HT1080 (cell line): ENCODE data around the gene XPNPEP2. TPM values are rescaled to one million over a fixed set of nuclear protein-coding genes. Genes with fewer than 3 reads are reported as not detected.

ENCODE experiments used
- DNase-seq: peaks from one replicate; pipeline ENCODE4 v3.0.0-alpha.2; 2015; ENCODE audit warnings: low read depth
- total RNA-seq: library from RNA; depleted of rRNA; stranded (reverse); fragments of >200 nt; shearing (Covaris generic); gene quantifications from 2 replicates; pipeline ENCODE4 v1.2.3, GENCODE V29; 2014

The XPNPEP2 gene
- total RNA-seq, 1 experiment from 2014 or later, result not detected

DNA sequence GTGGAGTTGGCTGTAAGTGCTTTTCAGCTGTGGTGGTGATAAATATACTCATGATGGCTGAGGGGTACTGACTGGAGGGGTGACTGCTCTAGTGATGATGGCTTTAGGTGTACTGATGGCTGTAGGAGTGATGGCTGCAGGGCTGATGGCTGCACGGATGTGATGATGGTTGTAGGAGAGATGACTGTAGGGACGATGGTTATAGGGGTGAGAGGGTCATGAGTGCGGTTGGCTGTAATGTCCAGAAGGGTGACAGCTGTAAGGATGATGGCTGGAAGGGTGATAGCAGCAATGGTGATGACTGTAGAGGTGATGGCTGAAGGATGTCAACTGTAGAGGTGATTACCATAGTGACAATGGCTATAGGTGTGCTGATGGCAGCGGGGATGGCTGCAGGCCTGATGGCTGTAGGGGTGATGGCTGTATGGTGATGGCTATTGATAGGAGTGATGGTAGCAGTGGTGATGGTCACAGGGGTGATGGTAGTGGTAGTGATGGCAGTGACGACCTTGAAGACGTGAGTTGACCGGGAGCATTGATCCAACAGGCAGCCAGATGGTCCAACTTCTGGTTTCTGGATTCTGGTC, 40.4 kb downstream of the XPNPEP2 start:
- no peak for DNase-seq

DNA sequence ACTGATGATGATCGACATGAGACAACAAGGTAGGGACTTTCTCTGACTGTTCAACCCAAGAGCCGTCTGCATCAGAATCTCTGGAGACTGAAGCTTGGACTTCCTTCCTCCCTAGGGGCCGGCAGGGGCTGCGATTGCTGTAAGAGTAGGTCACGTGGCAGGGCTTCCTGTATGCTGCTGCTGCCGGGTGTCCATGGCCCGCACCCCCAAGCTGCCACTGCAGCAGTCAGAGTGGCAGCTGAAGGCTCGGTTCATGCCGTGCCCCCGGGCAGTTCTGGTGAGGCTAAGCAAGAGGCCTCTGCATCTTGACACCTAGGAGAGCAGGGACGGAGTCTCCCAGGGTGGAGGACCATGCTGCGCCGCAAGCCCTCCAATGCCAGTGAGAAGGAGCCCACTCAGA, 41.0 kb downstream of the XPNPEP2 start, which contains the start of gene SASH3:
Gene SASH3 (plus strand): TSS at position 203 of the 400 bp plus-strand sequence. CDS start 149 bp downstream, at position 352.
- DNase-seq, result no peak

DNA sequence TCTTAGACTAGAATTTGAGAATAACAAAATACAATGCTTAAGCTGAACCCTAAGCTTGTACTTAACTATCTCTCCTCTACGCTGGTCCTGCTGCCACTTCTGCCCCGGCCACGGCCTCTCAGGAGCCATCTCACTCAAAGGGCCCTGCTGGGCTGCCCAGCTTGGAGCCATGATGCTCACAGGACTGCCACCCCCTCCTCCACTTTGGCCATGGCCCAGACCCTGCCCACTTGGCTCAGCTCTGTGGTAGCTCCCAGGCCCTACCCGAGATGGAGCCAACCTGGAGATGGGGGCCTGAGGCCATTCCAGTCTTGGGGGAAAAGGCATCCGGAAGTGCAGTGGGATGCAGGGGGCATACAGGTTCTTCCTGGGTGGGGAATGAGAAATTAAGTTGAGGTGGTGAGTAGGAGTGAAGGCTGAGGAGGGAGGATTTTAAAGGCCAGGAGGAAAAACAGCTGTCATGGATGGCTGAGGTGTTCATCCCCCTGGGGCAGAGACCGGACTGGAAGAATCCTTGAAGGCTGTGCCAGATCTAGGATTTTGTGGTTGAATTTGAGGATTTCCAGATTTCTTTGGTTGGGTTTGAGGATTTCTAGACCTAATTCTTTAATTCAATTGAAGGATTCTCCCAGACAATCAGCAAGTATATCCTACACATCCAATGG, 41.8 kb downstream of the XPNPEP2 start:
- no peak for DNase-seq

DNA sequence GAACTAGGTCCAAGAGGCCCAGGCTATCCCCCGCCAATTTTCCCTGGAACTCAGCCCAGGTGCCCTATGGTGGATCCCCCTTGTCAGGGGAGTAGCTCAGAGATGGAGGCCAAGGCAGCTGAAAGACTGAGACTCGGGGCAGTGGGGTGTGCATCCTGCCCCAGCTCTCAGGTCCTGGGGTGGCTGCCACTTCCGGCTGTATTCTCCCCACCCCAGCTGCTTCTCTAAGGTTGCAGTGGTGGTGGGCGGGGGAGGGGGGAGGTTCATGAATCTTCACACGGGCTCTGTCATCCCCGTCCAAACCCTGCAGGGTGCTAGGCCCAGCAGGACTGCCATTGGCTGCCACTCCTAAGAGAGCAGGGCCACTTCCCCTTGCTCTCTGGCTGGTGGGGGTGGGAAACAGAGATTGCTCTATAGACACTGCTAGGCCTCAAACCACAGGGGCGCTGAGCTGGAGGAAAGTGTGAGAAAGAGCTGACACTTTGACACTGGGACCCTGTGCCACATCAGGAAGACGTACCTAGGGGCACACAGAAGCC, 42.4 kb downstream of the XPNPEP2 start:
- DNase-seq, result no peak

DNA sequence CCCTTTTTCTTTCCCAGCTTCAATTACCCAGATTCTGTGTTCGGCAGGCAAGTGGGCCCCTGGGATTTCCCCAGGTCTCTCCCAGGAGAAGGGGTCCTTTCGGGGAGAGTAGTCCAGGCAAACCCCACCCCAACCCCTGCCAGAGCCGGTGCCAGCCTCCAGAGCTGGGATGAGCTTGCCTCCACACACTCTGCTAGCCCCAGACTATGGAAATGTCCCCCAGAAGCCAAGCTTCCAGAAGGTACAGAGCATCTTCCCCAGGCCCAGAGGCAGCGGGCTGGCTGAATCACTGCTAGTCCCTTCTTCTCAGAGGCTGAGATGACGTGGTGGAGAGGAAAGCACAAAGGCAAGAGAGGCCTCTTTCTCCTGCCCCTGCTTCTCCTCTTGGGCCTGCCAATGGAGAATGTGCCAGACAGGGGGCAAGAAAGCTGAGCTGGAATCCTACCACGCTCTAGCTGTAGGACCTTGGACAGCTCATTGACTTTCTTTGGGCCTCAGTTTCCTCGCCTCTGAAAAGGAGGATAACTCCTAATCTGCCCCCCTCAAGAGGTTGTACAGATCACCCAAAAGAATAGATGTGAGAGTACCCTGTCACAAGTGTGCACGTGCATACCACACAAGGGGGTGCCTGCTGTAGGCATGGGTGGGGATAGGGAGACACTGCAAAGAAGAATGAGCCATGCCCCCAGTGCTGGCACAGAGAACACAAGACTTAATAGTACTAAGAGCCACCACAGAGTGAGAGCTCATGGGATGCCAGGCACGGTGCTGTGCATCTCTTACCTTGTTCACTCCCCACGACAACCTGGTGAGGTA, 43.1 kb downstream of the XPNPEP2 start:
- DNase-seq, result no peak

DNA sequence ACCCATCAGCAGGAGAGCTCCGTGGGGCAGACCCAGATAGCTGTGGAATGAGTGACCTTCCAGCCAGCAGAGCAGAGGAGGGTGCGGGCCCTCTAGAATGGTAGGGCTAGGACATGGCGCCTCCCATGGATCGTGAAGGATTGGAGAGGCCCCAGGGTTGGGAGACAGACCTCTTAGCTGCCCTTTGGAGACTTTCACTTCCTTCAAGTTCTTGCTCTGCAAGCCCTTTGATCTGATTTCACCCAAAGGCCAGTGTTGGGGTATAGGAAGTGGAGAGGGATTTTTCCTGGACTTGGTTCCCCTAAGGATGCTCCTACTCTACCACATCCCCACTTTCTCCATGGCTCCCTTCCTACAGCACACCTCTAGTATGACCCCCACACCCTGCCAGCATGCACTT, 43.9 kb downstream of the XPNPEP2 start:
- DNase-seq, result no peak

DNA sequence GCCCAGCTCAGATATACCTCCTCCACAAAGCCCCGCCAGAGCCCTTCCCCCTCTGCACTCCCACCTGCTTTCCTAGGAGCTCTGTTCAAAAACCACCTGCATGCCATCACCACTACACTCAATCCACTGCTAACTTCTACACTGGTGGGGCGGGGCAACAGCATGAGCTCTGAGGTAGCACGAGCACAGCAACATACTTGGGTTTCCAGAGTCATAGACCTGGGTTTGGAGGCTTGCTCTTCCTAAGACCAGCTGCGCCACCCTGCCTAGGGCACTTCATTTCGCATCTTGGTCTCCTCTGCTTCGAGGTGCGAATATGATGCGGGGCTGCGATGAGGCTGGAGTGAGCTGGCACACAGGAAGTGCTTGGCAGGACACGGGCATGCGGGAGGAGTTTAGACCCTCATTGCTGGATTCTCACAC, 44.5 kb downstream of the XPNPEP2 start:
- no peak for DNase-seq

DNA sequence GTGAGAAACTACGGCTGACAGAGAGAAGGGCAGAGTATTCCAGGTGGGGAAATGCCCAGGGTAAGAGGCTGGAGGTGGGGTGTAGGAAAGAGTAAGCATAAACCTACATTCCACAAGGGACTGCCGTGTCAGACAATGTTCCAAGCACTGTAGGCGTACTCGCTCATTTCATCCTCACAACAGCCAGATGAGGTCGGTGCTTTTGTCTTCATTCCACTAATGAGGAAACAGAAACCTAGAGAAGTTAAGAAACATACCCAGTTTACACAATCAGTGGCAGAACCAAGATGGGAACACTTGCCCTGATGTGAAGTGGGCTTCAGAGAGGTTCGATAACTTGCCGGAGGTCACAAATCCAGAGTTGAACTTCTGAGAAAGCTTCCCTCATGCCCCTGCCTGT, 45.6 kb downstream of the XPNPEP2 start:
- DNase-seq, result no peak

DNA sequence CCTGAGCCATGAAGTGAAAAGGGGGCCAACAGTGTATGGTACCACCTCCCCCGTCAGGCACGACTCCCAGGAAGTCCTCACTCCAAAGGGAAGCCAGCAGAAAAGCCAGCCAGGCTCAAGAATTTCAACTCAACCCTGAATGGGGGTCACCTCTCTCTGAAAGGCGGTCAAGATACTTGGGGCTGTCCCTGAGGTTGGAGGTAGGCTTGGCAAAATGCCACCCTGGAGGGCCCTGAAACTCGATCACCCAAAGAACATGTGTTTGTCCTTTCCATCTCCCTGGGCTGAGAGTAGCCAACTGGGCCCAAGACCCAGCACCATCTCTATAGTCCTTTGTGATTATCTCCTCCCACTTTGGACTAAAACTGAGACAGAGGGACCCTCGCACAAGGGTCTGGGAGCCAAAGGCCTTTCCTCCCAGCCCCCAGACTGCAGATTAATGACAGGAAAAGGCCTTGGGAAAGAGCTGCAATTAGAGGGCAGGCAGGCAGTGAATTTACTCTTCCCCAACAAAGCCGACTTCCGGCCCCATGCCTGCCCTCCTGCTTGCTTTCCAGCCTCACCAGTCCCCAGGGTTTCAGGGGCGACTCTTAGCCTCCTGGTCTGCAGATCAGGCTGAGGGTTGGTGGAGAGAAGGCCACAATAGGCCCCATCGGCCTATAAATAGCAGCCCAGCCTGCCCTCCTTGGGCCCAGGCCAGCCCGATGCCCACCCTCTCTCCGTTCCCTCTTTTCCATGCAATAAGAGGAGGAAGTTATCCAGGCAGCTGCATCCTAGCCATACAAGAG, 46.6 kb downstream of the XPNPEP2 start:
- DNase-seq, result no peak

DNA sequence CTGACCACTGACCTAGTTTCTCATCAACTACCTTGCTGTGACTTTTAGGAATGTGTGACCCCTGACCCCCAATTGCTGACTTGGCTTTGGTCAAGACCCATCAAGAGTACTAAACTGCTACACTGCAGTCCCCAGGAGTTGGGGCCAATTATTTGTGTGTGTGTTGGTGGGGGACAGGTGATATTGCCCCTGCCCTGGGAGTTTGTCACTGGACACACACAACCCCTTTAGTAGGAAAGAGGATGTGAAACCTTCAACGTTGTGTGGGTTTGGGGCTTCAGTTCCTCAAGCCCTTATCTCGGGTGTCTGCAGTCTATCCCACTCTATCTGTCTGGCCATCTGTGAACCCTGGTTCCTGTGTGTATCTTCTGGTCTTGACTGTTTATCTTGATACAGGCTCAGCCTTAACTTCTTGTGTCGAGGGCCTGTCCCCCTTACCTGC, 47.5 kb downstream of the XPNPEP2 start:
- no peak for DNase-seq

DNA sequence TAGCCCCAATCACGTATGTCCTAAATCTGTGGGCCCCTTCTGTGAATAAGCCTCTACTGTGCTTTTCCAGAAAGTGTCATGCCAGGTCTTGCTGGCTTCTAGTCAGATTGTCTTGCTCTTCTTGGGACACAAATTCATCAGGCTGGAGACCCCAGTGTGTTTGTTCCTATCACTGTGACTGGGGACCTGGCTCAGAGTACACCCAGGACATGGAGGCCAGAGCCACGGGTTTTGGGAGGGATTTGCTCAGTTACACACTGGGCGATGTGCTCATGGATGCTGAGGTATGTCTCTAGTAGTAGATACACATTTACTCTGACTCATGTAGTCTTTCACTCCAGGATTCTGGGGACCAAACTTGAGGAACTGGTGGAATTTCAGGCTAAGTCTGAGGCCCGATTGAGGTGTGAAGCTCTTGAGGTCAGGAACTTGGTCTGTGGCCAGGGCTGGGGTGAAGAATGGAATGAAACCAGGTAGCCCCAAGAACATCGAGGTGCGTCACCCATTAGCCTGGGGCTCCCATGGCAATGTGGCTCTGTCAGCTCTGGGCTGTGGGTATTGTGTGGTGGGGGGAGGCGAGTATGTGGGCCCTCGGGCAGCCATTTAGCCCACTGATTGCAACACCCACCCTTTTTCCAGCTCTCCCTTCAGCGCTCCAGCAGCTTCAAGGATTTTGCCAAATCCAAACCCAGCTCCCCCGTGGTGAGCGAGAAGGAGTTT, 48.7 kb downstream of the XPNPEP2 start:
- no peak for DNase-seq

DNA sequence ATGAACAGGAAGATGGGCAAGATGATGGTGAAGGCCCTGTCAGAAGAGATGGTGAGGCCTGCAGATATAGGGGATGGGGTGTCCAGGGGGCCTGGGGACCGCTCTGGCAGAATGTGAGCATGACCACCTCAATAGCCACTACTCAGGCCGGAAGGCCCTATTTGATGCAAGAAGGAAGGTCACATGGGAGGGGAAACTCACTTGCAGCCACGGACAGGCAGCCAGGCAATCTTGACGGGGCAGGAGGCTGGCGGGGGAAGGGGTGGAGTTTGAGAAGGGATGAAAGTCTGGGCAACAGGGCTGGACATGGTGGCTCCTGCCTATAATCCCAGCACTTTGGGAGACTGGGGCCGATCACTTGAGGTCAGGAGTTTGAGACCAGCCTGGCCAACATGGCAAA, 49.7 kb downstream of the XPNPEP2 start:
- DNase-seq, result no peak

DNA sequence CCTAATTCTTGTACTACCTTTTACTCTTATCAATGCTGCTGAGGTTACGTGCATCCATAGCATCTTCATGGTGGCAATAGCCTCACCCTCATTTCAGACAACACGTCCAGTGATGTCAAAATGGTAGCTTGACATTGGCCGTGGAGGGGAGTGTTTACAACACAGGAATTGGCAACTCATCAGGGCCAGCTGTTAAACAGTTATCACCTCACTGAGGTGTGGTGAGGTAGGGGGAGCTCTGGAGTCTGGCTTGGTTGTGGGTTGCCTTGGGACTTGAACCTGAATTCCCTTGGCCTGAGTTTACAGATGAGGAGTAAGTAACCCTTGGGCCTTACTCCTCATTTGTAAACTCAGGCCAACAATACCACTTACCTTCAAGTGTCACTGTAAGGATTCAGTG, 51.4 kb downstream of the XPNPEP2 start:
- no peak for DNase-seq

DNA sequence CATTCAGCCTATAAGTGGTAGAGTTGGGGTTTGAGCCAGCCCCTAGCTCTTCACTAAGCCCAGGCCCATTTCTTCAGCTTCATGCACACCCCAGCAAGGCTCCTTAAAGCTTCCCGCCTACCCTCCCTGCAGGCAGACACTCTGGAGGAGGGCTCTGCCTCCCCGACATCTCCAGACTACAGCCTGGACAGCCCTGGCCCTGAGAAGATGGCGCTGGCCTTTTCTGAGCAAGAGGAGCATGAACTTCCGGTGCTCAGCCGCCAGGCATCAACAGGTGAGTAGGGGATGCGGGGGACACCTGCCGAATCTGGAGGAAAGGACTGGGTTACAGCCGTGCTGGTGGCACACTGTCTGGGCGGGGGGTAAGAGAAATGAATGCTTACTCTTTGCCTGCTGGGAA, 52.0 kb downstream of the XPNPEP2 start:
- no peak for DNase-seq

DNA sequence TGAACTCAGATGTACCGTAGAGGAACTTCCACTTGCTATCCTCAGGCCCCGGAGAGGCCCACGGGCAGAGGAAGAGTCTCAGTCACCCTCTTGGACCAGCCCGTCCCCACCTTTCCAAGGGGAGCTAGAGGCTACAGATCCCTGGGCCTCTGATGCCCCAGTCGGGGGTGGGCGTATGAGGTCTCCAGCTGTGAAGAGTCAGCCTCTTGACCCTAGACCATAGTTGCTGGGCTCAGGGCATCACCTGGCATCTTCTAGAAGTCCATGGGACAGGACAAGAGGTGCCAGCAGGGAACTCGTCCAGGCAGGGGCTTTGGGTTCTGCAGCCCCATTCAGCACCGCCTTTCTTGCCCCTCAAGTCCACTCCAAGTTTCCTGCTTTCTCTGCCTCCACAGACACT, 52.6 kb downstream of the XPNPEP2 start:
- DNase-seq, result no peak

DNA sequence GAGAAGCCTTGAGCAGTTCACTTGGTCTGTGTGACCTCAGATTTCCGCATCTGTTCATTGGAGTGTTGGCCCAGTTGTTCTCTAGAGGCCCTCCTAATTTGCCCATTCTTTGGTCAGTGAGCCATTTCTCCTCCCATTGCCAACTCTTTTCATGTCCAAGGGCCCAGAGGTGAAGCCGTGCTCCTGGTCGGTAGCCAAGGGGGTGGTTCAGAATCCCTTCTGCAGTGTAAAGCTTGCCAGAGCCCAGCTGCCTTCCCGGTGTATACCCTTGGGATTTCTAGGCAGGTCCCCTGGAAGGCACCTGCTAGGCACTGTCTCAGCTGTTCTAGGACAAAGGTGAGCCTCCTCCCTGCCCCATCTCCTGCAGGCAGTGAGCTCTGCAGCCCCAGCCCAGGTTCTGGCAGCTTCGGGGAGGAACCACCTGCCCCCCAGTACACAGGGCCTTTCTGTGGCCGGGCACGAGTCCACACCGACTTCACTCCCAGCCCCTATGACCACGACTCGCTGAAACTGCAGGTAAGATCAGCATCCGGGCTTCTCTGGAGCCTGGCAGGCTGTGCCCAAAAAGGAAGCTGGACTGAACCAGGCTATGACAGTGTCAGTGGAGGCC, 53.3 kb downstream of the XPNPEP2 start:
- no peak for DNase-seq

DNA sequence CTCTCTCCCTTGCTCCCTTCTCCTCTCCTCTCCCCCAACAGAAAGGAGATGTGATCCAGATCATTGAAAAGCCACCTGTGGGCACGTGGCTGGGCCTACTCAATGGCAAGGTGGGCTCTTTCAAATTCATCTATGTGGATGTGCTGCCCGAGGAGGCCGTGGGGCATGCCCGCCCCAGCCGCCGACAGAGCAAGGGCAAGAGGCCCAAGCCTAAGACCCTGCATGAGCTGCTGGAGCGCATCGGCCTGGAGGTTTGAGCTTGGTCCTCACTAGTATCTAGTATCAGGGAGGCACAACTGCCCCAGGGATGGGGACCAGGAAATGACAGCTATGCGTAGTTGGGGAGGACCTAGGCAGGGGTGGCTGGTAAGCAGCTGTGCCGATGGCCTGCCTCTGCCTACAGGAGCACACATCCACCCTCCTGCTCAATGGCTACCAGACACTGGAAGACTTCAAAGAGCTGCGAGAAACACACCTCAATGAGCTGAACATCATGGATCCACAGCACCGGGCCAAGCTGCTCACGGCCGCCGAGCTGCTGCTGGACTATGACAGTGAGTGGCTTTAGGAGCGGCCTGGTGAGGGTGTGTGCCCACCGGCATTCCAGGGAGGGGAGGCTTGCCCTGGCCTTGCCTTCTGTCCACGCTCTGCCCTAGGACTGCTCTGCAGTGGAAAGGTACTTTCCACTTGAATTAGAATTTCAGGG, 54.0 kb downstream of the XPNPEP2 start:
- DNase-seq, result no peak

DNA sequence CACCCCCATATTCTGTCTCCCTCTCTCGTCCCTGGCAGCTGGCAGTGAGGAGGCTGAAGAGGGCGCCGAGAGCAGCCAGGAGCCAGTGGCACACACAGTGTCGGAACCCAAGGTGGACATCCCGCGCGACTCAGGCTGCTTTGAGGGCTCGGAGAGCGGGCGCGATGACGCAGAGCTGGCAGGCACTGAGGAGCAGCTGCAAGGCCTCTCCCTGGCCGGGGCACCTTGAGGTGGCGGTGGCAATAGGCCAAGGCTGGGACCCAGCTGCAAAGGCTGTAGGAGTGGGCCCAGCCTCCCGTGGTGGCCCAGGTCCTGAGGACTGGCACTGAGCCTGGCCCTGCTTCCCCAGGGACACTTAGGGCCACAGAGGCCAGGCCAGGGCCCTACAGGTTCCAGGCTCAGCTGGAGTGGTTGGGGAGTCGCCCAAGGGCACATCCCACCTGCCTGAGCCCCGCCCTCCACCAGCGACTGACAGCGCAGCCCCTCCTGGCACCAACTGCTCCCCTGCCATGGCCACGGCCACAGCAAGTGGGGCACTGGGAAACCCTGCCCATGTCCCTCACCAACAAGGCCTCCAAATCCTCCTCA, 54.9 kb downstream of the XPNPEP2 start:
- no peak for DNase-seq

DNA sequence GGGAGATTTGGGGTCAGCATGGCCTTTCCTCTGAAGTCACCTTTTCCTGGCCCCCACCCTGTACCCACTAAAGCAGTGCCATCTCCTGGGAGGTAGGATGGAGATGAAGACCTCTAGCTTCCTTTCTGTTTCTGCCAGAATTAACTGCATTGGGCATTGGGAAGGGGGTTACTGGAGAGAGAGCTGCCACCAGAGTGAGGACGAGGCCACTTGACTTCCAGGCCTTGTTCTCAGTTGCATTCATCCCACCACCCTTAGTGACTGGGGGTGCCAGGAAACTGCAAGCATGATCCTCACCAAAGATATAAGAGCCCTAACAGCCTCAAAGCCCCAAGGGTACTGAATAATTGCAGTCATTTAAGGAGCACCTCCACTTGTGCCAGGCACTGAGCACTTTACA, 56.8 kb downstream of the XPNPEP2 start:
- no peak for DNase-seq
